ENCODE measurements around the gene HLF.

Gene HLF

DNA sequence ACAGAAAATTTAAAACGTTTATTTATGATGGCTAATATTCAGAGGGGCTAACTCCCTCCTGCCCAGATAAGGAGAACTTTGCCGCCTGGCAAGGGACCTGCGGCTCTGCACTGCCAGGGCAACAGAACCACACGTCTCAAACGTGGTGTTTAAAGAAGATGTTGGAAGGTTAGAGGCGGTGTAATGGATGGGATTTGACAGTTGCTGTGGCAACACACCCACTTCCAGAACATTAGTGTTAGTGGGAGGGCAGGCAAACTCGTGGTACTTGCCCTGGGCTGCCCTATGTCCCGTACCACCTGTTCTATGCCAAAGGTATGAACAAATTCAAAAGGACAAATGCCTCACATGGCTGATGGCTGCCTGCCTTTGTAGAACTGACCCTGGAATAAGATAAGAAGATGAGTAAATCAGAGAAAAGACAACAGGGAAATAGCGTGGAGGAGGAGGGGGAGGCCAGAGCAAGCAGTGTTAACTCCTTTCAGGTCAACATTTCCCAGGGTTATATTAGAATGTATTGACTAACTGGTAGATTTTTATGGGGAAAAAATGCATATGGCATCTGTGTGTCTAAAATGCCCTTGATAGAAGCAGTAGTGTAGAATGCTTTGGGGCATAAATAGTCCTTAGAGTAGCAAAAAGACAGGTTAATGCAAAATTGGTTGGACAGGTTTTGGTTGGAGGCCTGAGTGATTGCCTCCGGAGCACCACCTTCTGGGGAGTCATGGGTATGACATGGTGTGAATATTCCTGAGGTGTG is 30.8 kb downstream of the HLF start:
- TF ChIP-seq, protein P1, sequence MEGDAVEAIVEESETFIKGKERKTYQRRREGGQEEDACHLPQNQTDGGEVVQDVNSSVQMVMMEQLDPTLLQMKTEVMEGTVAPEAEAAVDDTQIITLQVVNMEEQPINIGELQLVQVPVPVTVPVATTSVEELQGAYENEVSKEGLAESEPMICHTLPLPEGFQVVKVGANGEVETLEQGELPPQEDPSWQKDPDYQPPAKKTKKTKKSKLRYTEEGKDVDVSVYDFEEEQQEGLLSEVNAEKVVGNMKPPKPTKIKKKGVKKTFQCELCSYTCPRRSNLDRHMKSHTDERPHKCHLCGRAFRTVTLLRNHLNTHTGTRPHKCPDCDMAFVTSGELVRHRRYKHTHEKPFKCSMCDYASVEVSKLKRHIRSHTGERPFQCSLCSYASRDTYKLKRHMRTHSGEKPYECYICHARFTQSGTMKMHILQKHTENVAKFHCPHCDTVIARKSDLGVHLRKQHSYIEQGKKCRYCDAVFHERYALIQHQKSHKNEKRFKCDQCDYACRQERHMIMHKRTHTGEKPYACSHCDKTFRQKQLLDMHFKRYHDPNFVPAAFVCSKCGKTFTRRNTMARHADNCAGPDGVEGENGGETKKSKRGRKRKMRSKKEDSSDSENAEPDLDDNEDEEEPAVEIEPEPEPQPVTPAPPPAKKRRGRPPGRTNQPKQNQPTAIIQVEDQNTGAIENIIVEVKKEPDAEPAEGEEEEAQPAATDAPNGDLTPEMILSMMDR (conservative IDR thresholded peaks at IDR 0.05) = peak; percentile 93
- H3K27ac ChIP-seq = peak overlapping the region; percentile 61

DNA sequence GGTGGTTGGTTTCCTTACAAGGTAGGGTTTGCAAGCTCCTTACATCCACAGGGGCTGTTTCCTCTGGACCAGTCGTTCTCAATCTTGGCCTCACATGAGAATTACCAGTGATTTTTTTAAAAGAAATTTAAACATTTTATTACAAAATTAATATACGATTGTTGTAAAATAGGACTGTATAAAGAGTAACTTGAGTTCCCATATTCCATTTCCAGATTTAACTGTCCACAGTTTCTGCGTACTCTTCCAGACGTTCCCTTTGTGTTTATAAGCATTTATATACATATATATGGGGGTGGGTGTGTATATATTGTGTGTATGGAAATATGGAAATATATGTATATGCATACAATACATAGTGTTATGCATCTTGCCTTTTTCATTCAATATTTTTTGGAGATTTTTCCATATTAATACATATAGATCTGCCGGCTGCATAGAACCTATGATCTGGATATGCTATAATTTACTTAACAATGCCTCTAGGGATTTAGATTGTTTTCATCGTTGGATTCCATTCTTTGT is 31.5 kb downstream of the HLF start:
- H3K27ac ChIP-seq = no peak overlapping the region
- TF ChIP-seq, protein P1 (conservative IDR thresholded peaks at IDR 0.05) = peak; percentile 39

GRCh38 chr17:55296699-55297098 is 31.9 kb downstream of the HLF start:
- TF ChIP-seq, protein P1 (conservative IDR thresholded peaks at IDR 0.05) = no peak
- no peak overlapping the region for H3K27ac ChIP-seq

DNA sequence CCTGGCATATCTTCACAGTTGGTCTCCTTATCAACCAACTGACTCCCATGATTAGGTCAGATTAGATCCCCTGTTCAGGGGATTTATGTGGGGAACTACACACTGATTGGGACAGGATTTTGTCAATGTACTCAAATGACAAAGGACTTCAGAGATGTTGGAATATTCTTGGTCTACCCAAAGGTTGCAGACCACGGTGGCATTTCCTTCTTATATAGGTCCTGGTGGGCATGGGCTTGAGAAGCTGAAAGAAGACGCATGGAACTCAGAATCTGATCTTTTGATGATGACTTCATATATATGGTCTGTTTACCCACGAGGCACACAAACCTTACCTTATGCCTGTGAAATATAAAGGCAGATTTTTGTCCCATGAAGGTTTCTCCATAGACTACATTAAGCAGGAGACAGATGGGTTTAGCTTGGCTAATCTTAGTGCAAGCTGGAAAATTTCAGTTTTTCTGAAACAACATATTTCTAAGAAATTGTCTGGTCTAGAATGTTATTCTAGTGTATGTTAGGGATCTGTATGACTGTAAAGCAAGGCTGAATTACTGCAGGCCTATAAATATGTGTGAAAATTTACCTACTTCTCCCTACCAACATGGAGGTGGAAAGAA is 33.5 kb downstream of the HLF start:
- TF ChIP-seq, protein P1 (conservative IDR thresholded peaks at IDR 0.05) = no peak
- H3K27ac ChIP-seq = no peak overlapping the region

GRCh38 chr17:55299162-55299838 is 34.5 kb downstream of the HLF start:
- no peak overlapping the region for H3K27ac ChIP-seq
- TF ChIP-seq, protein P1 (conservative IDR thresholded peaks at IDR 0.05) = no peak

DNA sequence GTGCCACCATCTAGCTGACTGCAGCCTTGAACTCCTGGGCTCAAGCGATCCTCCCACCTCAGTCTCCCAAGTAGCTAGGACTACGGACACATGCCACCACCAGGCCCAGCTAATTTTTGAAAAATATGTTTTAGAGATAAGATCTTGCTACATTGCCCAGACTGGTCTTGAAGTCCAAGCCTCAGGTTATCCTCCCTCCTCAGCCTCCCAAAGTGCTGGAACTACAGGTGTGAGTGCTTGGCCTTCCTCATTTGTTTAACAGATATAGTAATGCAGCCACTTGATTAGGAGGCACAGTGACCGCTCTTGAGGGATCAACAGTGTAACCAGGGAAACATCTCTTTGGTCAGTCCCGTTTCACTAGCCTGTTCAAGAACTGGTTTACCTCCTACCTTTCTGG is 35.1 kb downstream of the HLF start:
- TF ChIP-seq, protein P1 (conservative IDR thresholded peaks at IDR 0.05) = no peak
- no peak overlapping the region for H3K27ac ChIP-seq
